ENCODE measurements around the gene MYB.

MYB gene

GRCh38 chr6:135165031-135165430, 16.1 kb upstream of the MYB start:
- no peak for DNase-seq

GRCh38 chr6:135166515-135166914, 14.6 kb upstream of the MYB start:
- no peak for DNase-seq

- no peak for DNase-seq
These were observed 13.5 kb upstream of the MYB start for GRCh38 chr6:135167617-135168016.

GRCh38 chr6:135168766-135169165, 12.3 kb upstream of the MYB start:
- no peak for DNase-seq

- DNase-seq, result no peak
These were observed 10.9 kb upstream of the MYB start for GRCh38 chr6:135170238-135170637.

GRCh38 chr6:135170849-135171248, 10.3 kb upstream of the MYB start:
- DNase-seq, result no peak

- DNase-seq, result no peak
These were observed 7.7 kb upstream of the MYB start for GRCh38 chr6:135173242-135173988.

- no peak for DNase-seq
These were observed 7.1 kb upstream of the MYB start for GRCh38 chr6:135173989-135174484.

- DNase-seq, result no peak
These were observed 5.0 kb upstream of the MYB start for GRCh38 chr6:135176058-135176457.

- no peak for DNase-seq
These were observed 4.6 kb upstream of the MYB start for GRCh38 chr6:135176464-135176863.

- no peak for DNase-seq
These were observed 1.7 kb upstream of the MYB start for GRCh38 chr6:135179372-135179771.

GRCh38 chr6:135179920-135180541, 1.1 kb upstream of the MYB start:
- DNase-seq, result no peak

- peak; percentile 48 to 55 for DNase-seq
These were observed 394 bp downstream of the MYB start for GRCh38 chr6:135181333-135182070.

GRCh38 chr6:135182071-135183001, 1.2 kb downstream of the MYB start:
- peak; percentile 69 to 76 for DNase-seq

GRCh38 chr6:135183002-135183531, 2.0 kb downstream of the MYB start:
- DNase-seq, result peak; percentile 86 to 89

GRCh38 chr6:135183532-135184440, 2.7 kb downstream of the MYB start:
- DNase-seq, result peak; percentile 87 to 88

GRCh38 chr6:135185483-135185882, 4.4 kb downstream of the MYB start:
- no peak for DNase-seq

GRCh38 chr6:135186255-135186654, 5.1 kb downstream of the MYB start:
- DNase-seq, result no peak

GRCh38 chr6:135187372-135187771, 6.3 kb downstream of the MYB start:
- DNase-seq, result no peak

GRCh38 chr6:135188718-135189117, 7.6 kb downstream of the MYB start:
- DNase-seq, result no peak

- DNase-seq, result no peak
These were observed 8.2 kb downstream of the MYB start for GRCh38 chr6:135189344-135189743.
